HT-29 (cell line): Measurements from ENCODE around the gene DEFB128. TPM values are rescaled to one million over a fixed set of nuclear protein-coding genes. Genes with fewer than 3 reads are reported as not detected.

ENCODE experiments used
- DNase-seq: peaks from one replicate; pipeline ENCODE4 v3.0.0-alpha.2; 2015; ENCODE audit warnings: low spot score
- total RNA-seq: library from RNA; depleted of rRNA; stranded (reverse); fragments of >200 nt; shearing (Covaris generic); gene quantifications from 2 replicates; pipeline ENCODE4 v1.2.3, GENCODE V29; 2014; rRNA removed

DEFB128 gene
- total RNA-seq, 1 experiment from 2014 or later, result not detected

- no peak for DNase-seq
These were observed 32.4 kb downstream of the DEFB128 start, which contains the start of gene DEFB127 for GRCh38 chr20:157154-157553. Gene DEFB127 (plus strand): TSS chr20:157454. CDS start chr20:157545, 91 bp downstream.

GRCh38 chr20:152131-152530 is 37.4 kb downstream of the DEFB128 start:
- DNase-seq, result no peak

GRCh38 chr20:145877-146276 is 43.6 kb downstream of the DEFB128 start:
- DNase-seq, result no peak

GRCh38 chr20:142290-142689 is 47.2 kb downstream of the DEFB128 start, which contains the start of gene DEFB126:
Gene DEFB126 (plus strand): TSS chr20:142590. CDS start chr20:142629, 39 bp downstream.
- DNase-seq, result no peak

Other genes with a start within 250 kb of the DEFB128 start
- gene DEFB125, start 102.0 kb downstream of the DEFB128 start, total RNA-seq, result not detected in 2 replicates
- gene DEFB126, start 47.1 kb downstream of the DEFB128 start, total RNA-seq, result not detected in 2 replicates
- not detected in 2 replicates for gene DEFB127, start 32.3 kb downstream of the DEFB128 start, total RNA-seq
- not detected in 2 replicates for gene DEFB129, start 37.5 kb upstream of the DEFB128 start, total RNA-seq
- gene DEFB132, start 68.0 kb upstream of the DEFB128 start, total RNA-seq, result not detected in 2 replicates
- gene C20orf96, start 101.0 kb upstream of the DEFB128 start, total RNA-seq, result 0.08 and 1.5 TPM in 2 replicates
- 15.5 and 16.8 TPM in 2 replicates for gene ZCCHC3, start 107.9 kb upstream of the DEFB128 start, total RNA-seq
- 2.7 and 3.9 TPM in 2 replicates for gene SOX12, start 135.8 kb upstream of the DEFB128 start, total RNA-seq
- 12.0 and 15.5 TPM in 2 replicates for gene NRSN2, start 157.4 kb upstream of the DEFB128 start, total RNA-seq
- 137 TPM in 2 replicates for gene TRIB3, start 191.0 kb upstream of the DEFB128 start, total RNA-seq
- 208 and 221 TPM in 2 replicates for gene RBCK1, start 218.6 kb upstream of the DEFB128 start, total RNA-seq